ENCODE measurements around the gene GDPD5.

GDPD5 gene

DNA sequence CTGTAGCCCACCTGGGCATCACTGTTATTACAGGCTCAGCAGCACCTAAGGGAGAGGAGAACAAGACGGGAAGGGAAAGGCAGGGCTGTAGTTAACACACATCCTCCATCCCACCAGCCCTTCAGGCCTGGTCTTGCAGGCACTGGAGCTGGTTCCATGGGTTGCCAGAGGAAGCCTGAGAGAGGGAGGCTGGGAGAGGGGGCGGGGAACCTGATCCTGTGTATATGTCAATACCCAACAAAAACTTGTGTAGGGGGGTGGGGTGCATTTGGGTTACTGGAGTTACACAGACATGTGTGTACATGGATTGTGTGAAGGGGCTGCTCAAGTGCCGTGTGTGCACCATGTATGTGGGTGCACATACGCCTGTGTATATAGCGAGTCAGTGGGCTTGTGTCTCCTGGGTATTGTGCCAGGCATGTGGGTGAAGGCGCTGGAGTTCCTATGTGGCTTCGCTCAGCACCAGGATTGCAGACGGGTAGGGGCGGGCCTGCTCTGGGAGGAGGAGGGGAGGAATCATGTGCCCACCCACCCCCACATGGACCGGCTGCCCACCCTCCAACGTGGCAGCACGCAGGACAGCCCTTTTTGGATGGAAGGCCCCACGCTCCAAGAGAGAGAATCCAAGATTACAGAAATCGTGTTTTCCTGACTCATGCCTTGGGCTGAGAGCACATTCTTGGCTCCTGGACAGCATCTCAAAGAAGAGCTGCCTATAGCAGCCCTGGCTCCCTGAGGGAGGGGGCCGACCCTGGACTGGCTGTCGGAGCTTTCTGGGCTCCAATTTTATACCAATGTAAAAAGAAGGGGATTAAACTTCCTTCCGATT, 32.1 kb upstream of the GDPD5 start:
- DNase-seq: no peak

DNA sequence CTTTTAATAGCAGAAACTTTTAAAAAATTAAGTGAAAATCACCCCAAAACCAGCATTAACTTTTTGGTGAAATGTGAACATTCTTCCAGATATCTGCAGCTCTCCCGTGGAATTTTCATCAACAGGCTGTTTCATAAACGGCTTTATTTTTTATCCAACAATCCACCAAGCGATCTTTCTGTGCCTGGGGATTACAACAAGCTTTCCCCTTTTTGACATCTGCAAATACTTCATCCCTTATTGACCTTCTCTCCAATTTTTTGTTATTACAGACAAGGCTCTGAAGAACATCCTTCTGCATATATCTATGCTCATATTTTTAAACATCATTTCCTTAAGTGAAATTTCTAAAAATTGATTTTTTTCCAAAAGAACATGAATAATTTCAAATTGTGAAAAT, 30.5 kb upstream of the GDPD5 start:
- DNase-seq: no peak

GRCh38 chr11:75555079-75555811, 29.5 kb upstream of the GDPD5 start:
- DNase-seq: no peak

DNA sequence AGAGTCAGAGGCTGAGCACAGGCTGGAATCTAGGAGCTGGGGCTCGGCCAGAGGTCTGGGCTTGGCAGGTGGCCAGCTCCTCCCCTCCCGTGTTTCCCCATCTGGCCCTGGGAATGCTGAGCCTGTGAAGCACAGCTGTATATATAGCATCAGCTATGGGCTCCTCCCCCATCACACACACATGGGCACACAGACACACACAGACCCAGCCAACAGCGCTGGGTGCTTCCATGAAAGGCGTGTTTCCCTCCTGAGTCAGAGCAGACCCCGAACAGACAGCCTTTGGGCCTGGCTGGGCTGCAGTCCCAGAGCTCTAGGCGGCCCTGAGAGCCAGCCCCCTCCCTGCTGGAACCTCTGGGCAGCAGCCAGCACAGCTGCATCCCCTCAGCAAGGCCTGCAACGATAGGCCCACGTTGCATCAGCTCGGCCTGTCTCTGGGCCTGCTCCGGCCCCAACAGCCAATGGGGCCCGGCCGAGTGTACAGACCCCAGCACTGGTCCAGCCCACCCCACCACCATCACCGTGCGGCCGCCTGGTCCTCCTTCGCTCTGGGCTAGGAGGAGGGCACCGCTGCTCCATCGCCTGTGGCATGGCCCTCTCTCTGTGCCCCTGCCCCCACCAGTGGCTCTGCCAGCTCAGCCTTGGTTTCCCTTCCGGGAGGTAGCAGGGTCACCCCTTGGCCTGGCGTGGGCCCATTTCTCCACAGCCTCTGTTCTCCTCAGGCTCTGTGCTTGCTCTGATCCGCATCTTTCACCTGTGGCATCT, 28.7 kb upstream of the GDPD5 start:
- DNase-seq: peak; percentile 76

- DNase-seq: no peak
These were observed 28.1 kb upstream of the GDPD5 start for GRCh38 chr11:75553889-75554257.

GRCh38 chr11:75553182-75553581, 27.4 kb upstream of the GDPD5 start:
- DNase-seq: no peak

DNA sequence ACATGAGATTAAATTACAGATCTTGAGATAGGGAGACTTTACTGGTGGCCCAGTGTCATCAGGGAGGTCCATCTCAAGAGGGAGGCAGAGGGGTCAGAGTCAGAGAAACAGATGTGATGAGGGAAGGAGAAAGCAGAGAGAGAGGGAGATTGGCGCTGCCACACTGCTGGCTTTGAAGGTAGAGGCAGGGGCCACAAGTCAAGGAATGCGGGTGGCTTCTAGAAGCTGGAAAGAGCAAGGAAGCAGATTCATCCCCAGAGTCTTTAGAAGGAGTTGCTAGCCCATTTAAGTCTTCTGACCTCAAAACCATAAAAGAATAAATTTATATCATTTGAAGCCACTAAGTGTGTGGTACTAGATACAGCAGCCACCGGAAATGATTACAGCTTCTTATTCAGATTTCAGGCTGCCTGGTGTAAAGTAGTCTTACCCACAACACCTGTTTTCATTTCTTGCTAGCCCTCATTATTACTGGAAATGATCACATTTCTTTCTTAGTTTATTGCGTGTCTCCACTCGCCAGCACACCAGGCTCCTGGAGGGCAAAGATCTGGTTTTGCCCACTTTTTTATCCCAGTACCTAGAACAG, 23.7 kb upstream of the GDPD5 start:
- no peak for DNase-seq

GRCh38 chr11:75548595-75549272, 23.0 kb upstream of the GDPD5 start:
- DNase-seq: no peak

GRCh38 chr11:75547617-75548058, 21.9 kb upstream of the GDPD5 start:
- peak; percentile 69 for DNase-seq

DNA sequence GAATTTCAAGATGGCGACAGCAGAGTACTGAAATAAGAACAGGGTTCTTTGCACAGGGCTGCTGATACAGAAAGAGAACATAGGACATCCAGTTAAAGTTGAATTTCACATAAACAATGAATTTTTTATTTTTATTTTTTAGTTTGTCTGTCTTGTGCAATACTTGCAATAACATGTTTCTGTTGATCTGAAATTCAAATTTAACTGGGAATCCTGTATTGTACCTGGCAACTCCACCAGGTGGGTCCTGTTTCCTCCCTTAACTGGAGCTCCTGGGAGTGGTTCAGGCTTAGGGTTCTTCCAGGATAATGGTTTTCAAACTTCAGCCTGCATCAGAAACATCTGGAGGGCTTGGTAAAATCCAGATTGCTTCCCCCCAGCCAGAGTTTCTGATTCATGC, 21.4 kb upstream of the GDPD5 start:
- no peak for DNase-seq

GRCh38 chr11:75543806-75544205, 18.1 kb upstream of the GDPD5 start:
- no peak for DNase-seq

DNA sequence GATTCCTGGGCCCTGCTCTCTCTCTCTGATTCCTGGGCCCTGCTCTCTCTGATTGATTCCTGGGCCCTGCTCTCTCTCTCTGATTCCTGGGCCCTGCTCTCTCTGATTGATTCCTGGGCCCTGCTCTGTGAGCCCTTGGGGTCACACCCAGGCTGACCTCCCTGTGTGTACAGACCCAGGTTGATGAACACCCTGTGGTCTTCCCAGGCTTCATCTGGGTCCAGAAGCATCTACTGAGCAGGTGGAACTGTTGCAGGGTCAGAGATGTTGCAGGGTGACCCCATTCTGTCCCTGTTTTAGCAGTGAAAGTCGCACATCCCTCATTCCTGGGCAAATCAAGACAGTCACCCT, 16.3 kb upstream of the GDPD5 start:
- no peak for DNase-seq

DNA sequence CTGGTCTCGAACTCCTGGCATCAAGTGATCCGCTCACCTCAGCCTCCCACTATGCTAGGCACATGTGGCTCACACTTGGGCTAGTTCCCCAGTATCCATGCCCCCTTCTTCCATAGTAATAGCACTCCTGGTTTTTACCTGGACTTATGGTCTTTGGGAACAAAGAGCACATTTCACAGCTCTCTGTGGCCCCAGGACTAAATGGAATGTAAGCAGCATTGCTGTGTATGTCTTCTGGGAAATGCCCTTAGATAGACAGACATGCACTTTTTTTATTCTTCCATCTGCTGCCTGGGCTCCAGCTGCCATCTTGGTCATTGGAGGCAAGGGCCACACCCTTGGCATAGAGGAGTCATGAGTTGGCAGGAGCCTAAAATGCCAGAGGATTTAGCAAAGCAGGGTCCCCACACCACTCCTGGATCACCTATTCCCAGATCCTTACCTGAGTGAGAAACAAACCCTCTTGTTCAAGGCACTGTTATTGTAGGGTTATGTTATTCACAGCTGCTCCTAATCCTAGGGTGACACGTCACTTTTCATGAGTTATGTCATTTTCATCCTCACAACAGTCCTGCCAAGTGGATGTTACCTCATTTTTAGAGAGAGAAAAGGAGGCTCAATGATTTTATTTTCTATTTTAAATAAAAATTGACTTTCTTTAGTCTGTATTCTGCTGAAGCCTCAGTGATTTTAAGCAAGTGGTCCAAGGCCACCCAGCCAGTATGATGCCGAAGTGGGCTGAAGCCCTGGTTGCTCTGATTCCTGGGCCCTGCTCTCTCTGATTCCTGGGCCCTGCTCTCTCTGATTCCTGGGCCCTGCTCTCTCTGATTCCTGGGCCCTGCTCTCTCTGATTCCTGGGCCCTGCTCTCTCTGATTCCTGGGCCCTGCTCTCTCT, 15.7 kb upstream of the GDPD5 start:
- no peak for DNase-seq

DNA sequence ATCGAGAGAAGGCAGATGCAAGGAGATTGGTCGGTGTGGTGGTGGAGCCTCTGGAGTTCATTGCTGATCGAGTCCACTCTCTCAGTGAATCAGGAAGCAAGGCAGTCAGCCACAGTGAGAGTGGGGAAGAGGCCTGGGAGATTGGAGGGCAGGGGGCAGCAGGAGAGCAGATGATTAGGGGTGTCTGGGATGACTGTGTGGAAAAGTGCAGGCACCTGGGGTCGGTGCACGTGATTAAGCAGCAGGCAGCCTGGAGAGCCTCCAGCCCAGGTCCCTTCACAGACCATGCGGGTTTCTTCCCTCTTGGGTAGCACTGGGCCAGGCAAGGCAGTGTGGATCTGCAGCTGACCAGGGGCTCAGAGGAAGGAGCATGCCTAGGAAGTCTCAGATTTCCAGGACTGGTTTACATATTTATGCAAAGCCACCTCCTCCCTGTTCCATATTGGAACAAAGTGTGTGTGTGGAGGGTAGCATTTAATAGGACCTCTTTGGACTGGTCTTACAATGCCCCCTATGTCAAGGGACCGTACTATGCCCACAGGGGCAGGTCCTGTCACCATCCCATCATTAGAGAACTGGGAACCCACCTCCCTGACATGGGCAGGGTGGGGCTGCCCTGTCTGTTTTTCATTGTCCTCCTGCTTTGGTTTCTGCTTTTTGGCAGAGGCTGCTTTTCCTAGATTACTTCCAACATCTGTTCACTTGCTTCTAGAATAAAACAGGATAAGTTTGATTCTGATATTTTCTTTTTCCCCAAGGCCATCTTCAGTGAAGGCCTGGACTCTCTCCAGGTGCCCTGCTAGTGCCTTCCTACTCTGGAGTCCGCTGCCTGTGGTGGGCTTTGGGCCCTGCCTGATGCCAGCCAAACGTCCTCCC, 14.0 kb upstream of the GDPD5 start:
- no peak for DNase-seq

DNA sequence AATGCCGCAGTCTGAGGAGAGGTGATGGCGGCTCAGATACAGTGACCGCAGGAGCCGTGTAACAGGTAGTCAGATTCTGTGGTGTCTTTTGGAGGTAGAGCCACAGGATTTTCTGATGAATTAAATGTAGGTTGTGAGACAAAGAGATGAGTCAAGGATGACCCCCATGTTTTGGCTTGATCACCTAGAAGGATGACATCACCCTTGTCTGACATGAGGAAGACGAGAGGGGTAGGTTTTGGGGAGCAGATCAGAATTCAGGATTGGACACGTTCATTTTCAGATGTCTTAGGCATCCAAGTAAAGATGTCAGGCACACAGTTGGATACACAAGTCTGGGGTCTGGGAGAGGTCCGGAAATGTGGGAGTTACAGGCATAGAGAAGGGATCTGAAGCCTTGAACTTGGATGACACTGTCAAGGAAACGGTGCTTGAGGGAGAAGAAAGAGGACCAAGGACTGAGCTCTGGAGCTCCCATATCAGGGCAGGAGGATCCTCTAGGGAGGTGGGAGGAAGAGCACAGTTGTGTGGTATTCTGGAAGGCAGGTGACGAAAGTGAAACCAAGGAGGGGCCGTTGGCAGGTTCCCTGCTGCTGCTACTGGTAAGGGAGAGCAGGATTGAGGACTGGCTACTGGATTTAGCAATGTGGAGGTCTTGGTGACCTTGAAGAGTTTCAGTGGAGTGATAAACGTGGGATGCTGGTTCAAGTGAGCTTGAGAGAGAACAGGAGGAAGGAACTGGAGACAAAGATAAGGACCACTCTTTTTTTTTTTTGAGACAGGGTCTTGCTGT, 12.6 kb upstream of the GDPD5 start:
- no peak for DNase-seq

- DNase-seq: no peak
These were observed 12.0 kb upstream of the GDPD5 start for GRCh38 chr11:75537740-75538139.

DNA sequence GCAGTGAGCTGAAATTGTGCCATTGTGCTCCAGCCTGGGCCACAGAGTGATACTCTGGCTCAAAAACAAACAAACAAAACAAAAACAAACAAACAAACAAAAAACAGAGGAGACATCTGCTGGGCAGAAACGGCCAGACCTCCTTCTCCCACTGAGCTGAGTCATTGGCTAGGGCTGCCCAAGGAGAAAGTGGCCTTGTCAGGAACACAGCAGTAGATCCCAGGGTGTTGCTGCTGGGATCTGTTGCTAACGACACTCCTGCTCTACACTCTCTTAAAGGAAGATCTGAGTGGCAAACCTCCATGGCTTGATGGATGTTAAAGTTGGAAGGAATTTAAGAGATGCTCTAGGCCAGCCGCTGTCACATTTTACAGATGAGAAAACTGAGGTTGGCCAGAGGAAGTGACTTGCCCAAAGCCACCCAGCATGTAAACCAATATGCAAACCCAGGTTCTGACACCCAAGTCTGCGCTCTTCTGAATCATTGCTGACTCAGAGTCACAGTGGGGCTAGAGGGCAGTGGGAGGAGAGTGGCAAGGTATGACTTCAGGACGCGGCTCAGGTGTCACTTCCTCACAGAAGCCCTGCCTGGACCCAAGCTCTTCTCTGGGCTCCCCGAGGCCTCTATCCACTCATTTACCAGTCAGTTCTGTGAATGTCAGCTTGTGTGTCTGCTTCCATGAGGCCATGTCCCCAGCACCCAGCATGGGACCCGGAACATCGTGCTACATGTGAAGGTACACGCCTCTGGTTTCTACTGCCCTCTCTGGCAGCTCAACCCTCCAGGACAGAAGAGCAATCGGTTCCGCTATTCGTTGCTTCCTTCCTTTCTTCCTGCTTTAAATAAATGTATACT, 11.3 kb upstream of the GDPD5 start:
- no peak for DNase-seq

- no peak for DNase-seq
These were observed 9.3 kb upstream of the GDPD5 start for GRCh38 chr11:75535071-75535470.
